ENCODE data around the gene SIAH2.

Gene SIAH2

GRCh38 chr3:150733936-150734794 is 28.8 kb downstream of the SIAH2 start:
- DNase-seq (ENCODE audit: low read depth), result no peak

GRCh38 chr3:150733373-150733935 is 29.5 kb downstream of the SIAH2 start:
- DNase-seq (ENCODE audit: low read depth), result no peak

- DNase-seq (ENCODE audit: low read depth), result no peak
These were observed 33.1 kb downstream of the SIAH2 start for GRCh38 chr3:150729682-150730360.

- no peak for DNase-seq (ENCODE audit: low read depth)
These were observed 35.1 kb downstream of the SIAH2 start for GRCh38 chr3:150727653-150728502.

GRCh38 chr3:150725548-150725947 is 37.4 kb downstream of the SIAH2 start:
- no peak for DNase-seq (ENCODE audit: low read depth)

GRCh38 chr3:150723946-150724345 is 39.0 kb downstream of the SIAH2 start:
- DNase-seq (ENCODE audit: low read depth), result no peak

GRCh38 chr3:150722267-150722666 is 40.7 kb downstream of the SIAH2 start:
- DNase-seq (ENCODE audit: low read depth), result no peak

GRCh38 chr3:150721285-150722130 is 41.5 kb downstream of the SIAH2 start:
- no peak for DNase-seq (ENCODE audit: low read depth)

- no peak for DNase-seq (ENCODE audit: low read depth)
These were observed 42.5 kb downstream of the SIAH2 start for GRCh38 chr3:150720444-150720843.

GRCh38 chr3:150710097-150710496 is 52.9 kb downstream of the SIAH2 start:
- no peak for DNase-seq (ENCODE audit: low read depth)

- peak; percentile 63 for DNase-seq (ENCODE audit: low read depth)
These were observed 59.1 kb downstream of the SIAH2 start, which contains the start of gene ERICH6 for GRCh38 chr3:150703756-150704344. ERICH6 (minus strand) TSS chr3:150703920; CDS start chr3:150703898, 22 bp downstream.

GRCh38 chr3:150703299-150703755 is 59.6 kb downstream of the SIAH2 start:
- peak; percentile 9 for DNase-seq (ENCODE audit: low read depth)

GRCh38 chr3:150699068-150699639 is 63.8 kb downstream of the SIAH2 start:
- DNase-seq (ENCODE audit: low read depth), result no peak

GRCh38 chr3:150697646-150698045 is 65.3 kb downstream of the SIAH2 start:
- no peak for DNase-seq (ENCODE audit: low read depth)

- no peak for DNase-seq (ENCODE audit: low read depth)
These were observed 71.4 kb downstream of the SIAH2 start for GRCh38 chr3:150691414-150692040.

All from activated T-helper 9 cell treated with anti-CD3 and anti-CD28 coated beads, Interleukin-2, amount 50 U/mL, for 16 hours (primary cell).